Chondrocyte (in vitro differentiated cells): ENCODE data around the gene SOX6. TPM values are rescaled to one million over a fixed set of nuclear protein-coding genes. Genes with fewer than 3 reads are reported as not detected.

Experiments used
- DNase-seq: peaks from one replicate; pipeline ENCODE4 v3.0.0; 2021; ENCODE audit warnings: mixed read lengths, low spot score
- H3K27ac Mint-ChIP-seq: one replicate; pipeline ENCODE4 v1.8.0; 2021; ENCODE audit warnings: mild to moderate bottlenecking, moderate library complexity, mixed read lengths; ENCODE audit not compliant: unreplicated experiment
- H3K27me3 Mint-ChIP-seq: 2 replicates; pipeline ENCODE4 v1.8.0; 2021; ENCODE audit warnings: low read depth, mixed read lengths
- H3K36me3 Mint-ChIP-seq: 2 replicates; pipeline ENCODE4 v1.8.0; 2021; ENCODE audit warnings: low read depth, mixed read lengths
- H3K4me1 Mint-ChIP-seq: 2 replicates; pipeline ENCODE4 v1.8.0; 2021; ENCODE audit warnings: low read depth, mild to moderate bottlenecking, mixed read lengths
- H3K4me3 Mint-ChIP-seq: one replicate; pipeline ENCODE4 v1.8.0; 2021; ENCODE audit warnings: mild to moderate bottlenecking, moderate library complexity, mixed read lengths; ENCODE audit not compliant: unreplicated experiment
- H3K9me3 Mint-ChIP-seq: 2 replicates; pipeline ENCODE4 v1.8.0; 2021; ENCODE audit warnings: low read depth, mixed read lengths
- CTCF ChIP-seq: fragments of 200-600 bp; sonication (generic); IDR thresholded peaks from 2 replicates; pipeline ENCODE4 v1.5.0; 2021; ENCODE audit warnings: antibody characterized with exemption, mild to moderate bottlenecking, moderate library complexity
- total RNA-seq: library from RNA; stranded (reverse); gene quantifications from 3 replicates; pipeline ENCODE4 v1.2.1, GENCODE V29; 2021

Gene SOX6
- total RNA-seq, 1 donor from 2014 or later = 29.9 TPM

GRCh38 chr11:16279524-16279923 is 76.8 kb downstream of the SOX6 start:
- TF ChIP-seq CTCF = no peak
- Mint-ChIP-seq H3K4me1 (peaks cover 11% of the 10 kb centered on the region), H3K9me3 (no peaks in the 10 kb centered on the region), H3K27ac (no peak overlapping the region), H3K36me3 (no peaks in the 10 kb centered on the region), H3K4me3 (no peak overlapping the region), H3K27me3 (no peaks in the 10 kb centered on the region)
- DNase-seq = no peak

GRCh38 chr11:16278979-16279378 is 77.4 kb downstream of the SOX6 start:
- Mint-ChIP-seq H3K4me1 (peaks cover 11% of the 10 kb centered on the region), H3K4me3 (no peak overlapping the region), H3K9me3 (no peaks in the 10 kb centered on the region), H3K27ac (no peak overlapping the region), H3K27me3 (no peaks in the 10 kb centered on the region), H3K36me3 (no peaks in the 10 kb centered on the region)
- no peak for TF ChIP-seq CTCF
- no peak for DNase-seq

GRCh38 chr11:16278273-16278672 is 78.1 kb downstream of the SOX6 start:
- Mint-ChIP-seq H3K36me3 (no peaks in the 10 kb centered on the region), H3K4me1 (peaks cover 14% of the 10 kb centered on the region), H3K27me3 (no peaks in the 10 kb centered on the region), H3K4me3 (no peak overlapping the region), H3K9me3 (no peaks in the 10 kb centered on the region), H3K27ac (no peak overlapping the region)
- DNase-seq = no peak
- no peak for TF ChIP-seq CTCF

GRCh38 chr11:16276251-16276650 is 80.1 kb downstream of the SOX6 start:
- no peak overlapping the region for H3K4me3 Mint-ChIP-seq
- H3K36me3 Mint-ChIP-seq = no peaks in the 10 kb centered on the region
- DNase-seq = no peak
- no peak for TF ChIP-seq CTCF
- H3K27ac Mint-ChIP-seq = no peak overlapping the region
- H3K9me3 Mint-ChIP-seq = no peaks in the 10 kb centered on the region
- peaks cover 14% of the 10 kb centered on the region for H3K4me1 Mint-ChIP-seq
- no peaks in the 10 kb centered on the region for H3K27me3 Mint-ChIP-seq

- Mint-ChIP-seq H3K4me1 (peaks cover 3% of the 10 kb centered on the region), H3K27ac (no peak overlapping the region), H3K27me3 (no peaks in the 10 kb centered on the region), H3K9me3 (peaks cover 10% of the 10 kb centered on the region), H3K36me3 (peaks cover 2% of the 10 kb centered on the region), H3K4me3 (no peak overlapping the region)
- DNase-seq = no peak
- peak; percentile 39 for TF ChIP-seq CTCF
Observed at GRCh38 chr11:16271258-16271657, 85.1 kb downstream of the SOX6 start.
